HG03354 (cell line): Measurements from ENCODE around the gene TMCC2.
"Not testable (repeated sequence)": the region's sequence is repeated elsewhere in the genome, so short reads cannot be mapped to it uniquely, and the experiment has no call there.

ENCODE experiments used
- ATAC-seq: cut with Tn5 transposase; IDR thresholded peaks from one replicate; pipeline ENCODE4 v1.9.1; 2021; ENCODE audit warnings: mild to moderate bottlenecking; ENCODE audit not compliant: unreplicated experiment, poor library complexity, severe bottlenecking

The TMCC2 gene

DNA sequence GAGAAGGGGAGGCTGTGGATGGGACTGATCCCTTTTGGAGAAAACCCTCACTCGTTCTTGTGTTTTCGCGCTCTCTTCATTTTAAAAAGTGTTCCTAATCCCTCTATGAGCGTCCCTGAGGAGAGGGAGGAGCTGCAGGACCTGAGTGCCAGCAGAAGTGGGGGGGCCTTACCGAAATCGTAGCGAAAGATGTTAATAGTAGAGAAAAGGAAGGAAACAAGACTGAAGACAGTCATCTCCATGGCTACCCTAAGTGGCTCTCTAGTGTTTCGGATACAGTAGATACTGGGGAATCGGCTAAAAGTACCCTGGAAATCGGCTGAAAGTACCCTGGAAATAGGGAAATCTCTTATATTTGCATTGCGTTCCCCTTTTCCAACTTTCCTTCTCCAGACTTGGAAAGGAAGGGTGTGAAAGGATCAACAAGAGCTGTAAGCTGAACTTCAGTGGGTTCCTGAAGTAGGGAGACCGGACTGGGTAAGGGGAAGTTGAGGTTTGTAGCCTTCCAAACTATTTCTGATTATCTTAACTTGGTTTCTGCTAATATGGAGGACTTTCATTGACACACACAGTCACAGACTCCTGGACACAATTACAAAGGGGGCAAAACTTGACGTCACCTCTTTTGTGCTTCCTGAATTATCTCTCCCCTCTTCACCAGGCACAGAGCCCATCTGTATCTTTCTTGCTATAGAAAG lies 15.8 kb upstream of the TMCC2 start:
- ATAC-seq: peak; percentile 50

DNA sequence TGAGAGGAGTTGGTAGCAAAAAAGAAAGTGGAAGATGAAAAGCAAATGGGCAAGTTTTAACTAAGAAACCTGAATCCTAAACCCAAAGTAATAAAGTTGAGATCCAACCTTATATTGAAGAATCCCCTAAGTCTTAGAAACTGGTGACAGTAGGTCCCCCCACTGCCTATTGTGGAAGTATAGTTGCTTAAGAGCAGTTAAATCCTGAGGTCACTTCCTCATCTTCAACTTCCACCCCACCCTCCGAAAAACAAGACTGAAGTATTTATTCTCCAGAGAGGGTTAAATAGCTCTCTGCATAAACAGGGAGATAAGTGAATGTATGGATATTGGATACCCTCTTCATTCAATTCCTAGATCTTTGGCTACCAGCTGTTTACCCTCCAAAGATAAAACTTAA lies 13.0 kb upstream of the TMCC2 start:
- no peak for ATAC-seq

DNA sequence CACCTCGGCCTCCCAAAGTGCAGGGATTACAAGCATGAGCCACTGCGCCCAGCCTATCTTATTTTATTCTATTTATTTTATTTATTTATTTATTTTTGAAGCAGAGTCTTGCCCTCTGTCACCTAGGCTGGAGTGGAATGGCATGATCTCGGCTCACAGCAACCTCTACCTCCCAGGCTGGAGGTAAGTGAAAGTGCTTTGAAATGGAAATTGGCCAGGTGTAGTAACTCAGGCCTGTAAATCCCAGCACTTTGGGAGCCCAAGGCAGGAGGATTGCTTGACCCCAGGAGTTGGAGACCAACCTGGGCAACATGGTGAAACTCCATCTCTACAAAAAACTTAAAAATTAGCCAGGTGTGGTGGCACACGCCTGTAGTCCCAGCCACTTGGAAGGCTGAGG lies 11.2 kb upstream of the TMCC2 start:
- no peak for ATAC-seq

DNA sequence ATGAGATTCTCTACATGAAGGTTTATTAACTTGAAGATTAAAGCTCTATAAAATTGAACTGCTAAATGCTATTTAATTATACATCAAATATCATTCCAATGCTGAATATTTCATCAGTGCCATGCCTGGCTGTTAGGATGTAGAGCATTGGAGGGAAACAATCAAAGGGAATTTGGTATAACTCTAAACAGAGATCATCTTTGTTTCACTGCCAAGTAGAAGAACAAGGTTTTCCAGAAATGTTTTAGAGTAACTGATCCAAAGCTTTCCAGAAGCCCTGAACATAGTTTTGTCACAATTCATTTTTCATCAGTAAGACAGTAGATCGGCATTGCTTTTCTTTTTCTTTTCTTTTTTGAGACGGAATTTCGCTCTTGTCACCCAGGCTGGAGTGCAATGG lies 10.3 kb upstream of the TMCC2 start:
- ATAC-seq: no peak

DNA sequence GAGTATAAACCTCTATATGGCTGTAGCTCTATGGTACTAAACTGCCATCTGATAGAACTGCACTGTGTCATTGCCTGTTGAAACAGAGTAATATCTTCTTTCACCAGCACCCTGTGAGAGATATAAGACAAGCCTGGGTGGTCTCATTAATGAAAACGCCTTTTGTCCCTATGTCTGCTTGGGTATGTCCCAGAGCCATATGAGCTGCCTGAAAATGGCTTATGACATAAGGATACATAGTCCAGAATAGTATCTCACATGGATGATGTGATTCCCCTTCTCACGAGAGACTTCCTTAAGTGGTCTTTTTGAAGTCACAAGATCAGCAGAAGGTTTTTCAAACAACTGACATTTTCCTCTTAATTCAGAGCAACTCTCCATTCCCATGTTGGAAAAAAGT lies 7.3 kb upstream of the TMCC2 start:
- ATAC-seq: no peak

DNA sequence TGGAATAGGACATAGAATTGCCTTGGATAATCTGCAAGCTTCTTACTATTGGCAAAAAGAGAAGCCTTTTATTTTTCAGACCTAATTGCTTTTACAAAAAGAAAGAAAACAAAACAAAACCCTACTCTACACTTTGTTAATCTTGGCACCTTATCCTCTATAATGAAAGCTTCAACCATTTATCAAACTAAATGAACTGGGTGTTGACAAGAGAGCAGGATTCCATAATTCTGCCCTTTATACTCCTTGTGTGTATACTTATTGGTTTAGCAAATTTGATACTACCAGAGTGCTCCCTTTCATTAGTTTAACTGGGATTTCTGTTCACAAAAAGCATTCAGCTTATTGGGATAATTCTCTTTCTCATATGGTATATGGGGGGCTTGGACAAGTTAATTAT lies 3.0 kb upstream of the TMCC2 start:
- ATAC-seq: no peak

DNA sequence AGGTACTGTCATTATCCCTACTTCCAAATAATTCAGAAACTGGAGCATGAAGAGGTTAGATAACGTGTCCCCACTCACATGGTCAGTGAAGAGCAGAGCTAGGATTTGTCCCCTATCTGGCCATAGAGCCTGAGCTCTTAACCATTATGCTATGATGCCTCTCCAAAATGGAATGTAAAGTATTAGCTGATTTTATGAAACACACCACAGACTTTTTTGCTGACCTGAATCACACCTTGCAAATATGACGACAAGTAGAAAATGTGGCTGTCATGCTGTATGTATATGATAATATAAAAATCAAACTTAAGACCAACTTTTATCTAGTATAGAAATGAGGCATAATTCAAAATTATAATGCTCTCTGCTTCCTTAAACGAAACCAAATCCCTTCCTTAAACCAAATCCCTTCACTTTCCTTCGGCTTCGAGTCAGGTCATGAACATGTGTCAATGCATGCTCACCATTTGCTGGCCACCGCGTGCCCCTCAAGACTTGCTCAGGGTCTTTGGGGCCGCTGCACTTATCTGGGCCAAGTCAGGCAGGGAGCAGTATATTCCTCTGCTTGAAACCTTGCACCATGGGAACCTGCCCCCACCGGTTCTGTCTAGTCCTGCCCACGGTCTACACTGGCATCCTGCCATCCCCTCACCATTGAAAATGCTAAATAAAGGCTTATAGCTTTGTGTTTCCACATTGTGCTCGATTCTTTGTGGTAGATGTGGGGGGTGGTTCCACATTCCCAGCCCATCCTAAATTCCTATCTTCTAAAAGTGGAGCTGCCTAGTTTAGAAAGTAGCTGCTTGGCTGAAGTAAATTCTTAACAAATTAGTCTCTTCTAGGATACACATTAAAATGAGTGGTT lies 1.6 kb upstream of the TMCC2 start:
- no peak for ATAC-seq

DNA sequence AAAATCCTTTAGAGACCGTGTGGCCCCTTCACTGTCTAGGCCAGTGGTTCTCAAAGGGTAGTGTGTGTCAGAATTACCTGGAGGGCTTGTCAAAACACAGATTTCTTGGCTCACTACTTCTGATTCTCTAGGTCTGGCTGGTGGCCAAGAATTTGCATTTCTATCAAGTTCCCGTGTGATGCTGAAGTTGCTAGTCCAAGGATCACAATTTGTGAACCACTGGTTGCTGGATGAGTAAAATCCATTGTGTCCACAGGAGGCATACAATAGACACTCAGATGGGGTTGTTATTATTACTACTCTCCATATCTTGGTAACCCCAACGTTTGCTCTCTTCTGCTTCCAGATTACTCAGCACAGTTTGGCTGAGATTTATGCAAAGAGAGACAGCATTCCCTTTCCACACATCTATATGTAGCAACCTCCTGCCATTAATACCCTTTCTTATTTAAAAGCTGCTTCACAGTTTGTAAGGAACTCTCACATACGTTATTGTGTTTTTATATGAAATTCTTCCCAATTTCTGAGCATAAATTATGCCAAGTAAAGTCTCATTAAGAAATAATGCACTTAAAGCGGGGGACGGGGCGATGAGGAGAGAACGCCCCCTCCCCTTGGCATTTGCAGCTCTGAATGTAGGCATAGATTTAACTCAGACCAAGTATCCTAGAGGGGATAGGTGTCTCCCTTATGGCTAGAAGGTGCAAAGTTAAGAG lies 720 bp upstream of the TMCC2 start:
- ATAC-seq: no peak

DNA sequence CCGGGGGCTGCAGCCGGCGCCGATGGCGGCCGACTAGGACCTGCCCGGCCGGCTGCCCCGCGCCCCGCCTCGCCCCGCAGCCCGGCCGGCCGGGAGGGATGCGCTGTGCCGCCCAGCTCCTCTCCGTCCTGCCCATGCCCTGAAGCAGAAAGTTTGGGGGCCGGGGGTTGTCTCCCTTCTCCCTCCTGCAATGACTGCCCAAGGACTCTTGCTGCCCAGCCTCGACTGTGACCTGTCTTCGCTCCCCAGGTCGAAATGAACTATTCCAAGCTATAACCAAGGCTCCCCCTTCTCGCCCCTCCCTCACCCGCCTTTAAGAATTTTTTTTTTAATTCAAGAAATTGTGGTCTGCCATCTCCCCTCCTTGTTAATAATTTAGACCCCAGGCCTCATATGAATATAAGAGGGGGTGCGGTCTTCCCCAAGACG lies 361 bp downstream of the TMCC2 start:
- peak; percentile 29 for ATAC-seq

DNA sequence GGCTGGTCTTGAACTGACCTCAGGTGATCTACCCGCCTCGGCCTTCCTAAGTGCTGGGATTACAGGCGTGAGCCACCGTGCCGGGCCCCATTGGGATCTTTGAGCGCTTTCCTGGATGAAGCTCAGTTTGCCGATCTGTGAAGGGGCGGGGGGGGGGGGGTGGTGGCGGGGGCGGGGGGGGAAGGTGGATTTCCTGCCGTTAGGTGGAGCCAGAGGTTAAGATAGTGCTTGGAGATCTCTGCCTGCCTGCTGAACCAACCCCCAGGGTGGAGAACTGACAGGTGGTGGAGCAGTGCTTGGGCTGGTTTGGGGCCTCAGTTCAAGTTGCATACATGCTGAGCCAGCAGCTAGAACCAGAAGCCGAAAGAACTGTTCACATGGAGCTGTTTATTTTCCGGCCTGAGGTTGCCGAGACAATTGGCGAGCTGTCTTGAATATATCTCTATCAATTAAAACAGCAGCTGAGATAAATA lies 1.7 kb downstream of the TMCC2 start:
- no peak for ATAC-seq

DNA sequence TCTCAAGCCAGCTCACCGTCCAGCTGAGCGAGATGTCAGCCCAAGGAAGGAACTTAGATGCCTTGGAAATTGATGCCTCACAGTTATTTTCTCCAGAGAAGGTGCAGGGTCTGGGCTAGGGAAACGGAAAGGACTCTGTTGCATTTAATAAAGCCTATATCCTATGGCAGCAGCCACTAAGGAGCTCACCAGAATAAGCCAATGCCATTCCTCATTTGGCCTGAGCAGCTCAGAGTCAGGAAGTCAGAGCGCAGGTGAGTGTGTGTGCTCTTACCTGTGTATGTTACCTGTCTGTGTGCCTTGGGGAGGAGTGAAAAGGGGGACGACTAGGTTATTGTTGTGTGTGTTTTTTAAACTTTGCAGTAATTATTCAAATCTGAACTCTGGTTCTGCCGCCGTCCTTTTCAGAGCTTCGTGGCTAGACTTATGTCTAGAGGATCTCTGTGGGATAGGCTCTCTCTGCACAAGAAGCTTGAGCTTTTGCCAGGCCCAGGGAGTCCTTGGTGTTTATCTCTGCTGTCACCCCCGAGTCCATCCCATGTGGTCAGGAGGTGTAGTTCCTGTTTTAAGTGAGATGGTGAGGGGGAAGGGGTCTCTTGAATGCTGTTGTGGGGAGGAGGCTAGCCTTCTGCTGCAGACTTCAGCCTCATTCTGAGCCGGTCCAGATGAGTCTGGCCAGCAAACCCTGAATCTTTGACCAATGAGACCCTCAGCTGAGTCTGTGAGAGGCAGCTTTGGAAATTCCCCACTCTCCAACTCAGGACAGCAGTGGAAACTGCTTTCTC lies 2.4 kb downstream of the TMCC2 start:
- ATAC-seq: no peak

DNA sequence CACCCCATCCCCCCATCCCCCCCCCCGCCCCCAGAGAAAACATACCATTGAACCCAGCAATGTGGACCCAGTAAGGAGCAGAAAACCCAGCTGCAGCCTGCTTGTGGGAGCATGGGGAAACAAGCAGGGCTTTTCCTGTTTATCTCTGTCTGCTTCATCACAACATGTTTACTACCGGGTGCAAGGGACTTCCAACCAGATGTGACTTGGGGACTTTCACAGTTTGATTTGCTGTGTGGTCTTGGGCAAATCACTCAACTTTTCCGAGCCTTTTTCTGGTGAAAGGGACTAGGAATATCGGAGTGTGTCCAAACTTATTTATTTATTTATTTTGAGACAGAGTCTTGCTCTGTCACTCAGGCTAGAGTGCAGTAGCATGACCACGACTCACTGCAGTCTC lies 3.2 kb downstream of the TMCC2 start:
- no peak for ATAC-seq

DNA sequence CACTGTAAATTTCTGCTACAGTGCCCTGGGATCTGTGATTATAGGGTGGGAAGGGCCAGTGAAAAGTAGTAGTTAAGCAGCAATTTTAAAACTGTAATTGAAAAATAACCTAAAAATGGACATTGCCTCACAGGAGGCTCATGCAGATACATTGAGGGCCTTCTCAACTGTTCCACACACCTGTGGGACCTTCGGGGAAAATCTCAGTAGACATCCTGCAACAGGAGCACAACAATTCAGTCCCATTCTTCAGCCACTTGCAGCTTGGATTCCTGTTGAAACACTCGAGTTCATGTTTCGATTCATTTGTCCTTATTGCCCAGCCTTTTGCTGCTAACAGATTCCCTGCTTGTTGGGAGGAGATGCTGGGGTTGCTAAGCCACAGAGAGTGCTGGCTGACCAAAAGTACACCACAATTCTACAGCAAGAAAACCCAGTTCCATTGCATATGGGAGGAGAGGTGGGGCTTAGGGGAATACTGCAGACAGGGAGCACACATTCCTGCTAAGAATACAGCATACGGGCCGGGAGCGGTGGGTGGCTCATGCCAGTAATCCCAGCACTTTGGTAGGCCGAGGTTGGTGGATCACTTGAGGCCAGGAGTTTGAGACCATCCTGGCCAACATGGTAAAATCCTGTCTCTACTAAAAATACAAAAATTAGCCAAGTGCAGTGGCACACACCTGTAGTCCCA lies 4.5 kb downstream of the TMCC2 start:
- ATAC-seq: no peak

DNA sequence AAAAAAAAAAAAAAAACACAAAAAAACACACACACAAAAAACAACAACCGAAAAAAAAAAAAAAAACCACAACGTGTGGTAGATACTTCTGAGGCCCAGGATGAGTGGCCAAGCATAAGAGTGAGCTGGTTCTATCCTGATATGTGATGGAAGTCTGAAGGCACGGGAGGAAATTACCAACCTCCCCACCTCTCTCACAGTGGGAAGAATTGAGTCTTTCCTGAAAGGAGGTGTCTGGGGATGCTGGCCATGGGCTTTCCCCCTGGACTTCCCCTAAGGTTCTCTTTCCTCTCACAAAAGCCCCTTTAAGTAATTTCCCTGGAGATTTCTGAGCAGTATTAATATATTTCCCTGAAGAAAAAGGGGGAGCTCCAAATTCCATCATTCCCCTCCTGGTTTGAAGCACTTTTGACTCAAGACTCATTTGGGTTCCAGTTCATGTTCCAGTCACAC lies 5.2 kb downstream of the TMCC2 start:
- ATAC-seq: no peak

DNA sequence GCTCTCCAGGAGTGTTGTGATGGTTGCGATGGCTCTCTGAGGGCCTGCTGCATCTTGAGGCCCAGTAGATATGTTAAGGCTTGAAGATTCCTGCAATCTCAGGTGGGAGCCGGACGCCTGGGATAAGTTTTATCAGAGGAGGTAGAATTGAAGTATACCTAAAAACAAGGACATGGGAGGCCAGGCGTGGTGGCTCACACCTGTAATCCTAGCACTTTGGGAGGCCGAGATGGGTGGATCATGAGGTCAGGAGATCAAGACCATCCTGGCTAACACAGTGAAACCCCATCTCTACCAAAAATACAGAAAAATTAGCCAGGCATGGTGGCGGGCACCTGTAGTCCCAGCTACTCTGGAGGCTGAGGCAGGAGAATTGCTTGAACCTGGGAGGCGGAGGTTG lies 6.2 kb downstream of the TMCC2 start:
- ATAC-seq: not testable (repeated sequence)

DNA sequence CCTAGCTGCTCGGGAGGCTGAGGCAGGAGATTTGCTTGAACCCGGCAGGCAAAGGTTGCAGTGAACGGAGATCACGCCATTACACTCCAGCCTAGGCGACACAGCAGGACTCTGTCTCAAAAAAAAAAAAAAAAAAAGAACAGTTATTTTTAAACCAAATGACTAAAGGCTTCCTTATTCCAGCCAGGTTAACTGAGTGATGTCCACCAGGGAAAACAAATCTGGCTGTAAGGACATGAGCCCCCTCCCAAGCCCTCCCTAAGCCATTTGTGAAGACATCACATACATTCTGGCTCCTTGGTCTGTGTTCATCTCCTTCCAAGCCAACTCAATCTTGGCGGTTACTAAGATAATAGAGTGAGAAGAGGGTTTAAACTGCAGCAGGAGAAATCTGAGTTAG lies 8.2 kb downstream of the TMCC2 start:
- no peak for ATAC-seq

DNA sequence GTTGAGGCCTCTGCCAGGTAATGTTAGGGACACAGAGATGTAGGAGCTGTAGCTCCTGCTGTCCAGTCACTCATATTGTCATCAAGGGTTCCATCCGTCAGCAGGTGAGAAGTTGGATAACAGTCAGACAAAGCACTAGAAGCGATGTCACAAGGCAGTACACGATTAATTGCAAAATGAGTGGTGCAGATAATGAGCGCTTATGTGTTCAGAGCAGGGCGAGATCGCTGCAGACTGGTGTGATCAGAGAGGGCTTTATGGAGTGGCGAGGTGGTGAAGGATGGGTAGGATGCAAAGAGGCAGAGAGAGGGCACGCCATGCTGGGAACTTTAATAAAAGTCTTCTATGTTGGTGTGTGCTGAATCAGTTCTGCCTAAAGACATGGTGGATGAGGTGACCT lies 8.8 kb downstream of the TMCC2 start:
- no peak for ATAC-seq

DNA sequence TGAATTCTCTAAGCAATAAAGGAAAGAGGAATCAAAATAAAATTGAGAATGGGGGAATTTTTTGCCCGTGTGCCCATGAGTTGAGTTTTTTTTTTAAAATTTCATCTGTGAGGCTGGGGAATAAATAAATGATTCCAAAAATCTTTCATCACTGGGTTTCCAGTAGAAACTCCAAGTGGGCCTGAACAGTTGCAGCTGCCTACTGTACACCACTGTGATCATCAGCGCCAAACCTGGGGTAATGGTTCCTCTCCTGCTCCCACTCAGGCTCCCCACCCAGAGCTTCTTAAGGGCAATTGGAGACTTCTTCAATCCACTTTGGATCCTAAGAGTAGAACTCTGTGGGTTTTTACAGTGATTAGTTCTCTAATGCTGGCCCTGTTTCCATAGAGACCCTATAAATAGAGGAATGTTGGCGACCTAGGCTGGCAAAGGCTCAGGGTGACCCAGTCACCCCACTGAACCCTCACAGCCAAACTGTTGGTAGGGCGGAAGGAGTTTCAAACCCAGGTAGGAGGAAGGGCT lies 9.3 kb downstream of the TMCC2 start:
- no peak for ATAC-seq
